ENCODE data around the gene CADM2.

DNA sequence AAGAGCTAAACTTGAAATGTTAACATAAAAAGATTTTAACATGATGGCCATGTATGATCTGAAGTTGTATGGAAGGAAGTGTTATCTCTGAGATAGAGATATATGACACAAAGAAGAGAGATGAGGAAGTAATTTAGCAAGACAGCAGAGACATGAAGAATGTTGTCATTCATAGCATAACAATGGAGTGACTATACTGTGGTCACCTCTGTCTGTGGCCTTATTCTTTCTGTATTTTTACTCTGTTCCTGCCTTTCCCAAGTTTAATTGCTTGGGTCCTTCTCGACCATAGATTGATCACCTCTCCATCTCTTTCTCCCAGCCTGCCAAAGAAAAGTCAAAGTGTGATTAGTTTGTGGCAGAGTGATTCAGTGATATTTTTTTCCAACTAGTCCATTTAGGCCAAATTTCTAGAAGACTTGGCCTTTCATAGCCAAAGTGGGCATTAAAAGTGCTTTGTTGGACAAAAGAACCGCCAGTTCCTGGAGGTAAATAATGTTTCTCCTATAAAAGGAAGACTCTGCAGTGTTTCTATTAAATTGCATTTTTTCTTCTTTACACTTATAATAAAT lies 711.9 kb downstream of the CADM2 start:
- TF ChIP-seq, protein P1, sequence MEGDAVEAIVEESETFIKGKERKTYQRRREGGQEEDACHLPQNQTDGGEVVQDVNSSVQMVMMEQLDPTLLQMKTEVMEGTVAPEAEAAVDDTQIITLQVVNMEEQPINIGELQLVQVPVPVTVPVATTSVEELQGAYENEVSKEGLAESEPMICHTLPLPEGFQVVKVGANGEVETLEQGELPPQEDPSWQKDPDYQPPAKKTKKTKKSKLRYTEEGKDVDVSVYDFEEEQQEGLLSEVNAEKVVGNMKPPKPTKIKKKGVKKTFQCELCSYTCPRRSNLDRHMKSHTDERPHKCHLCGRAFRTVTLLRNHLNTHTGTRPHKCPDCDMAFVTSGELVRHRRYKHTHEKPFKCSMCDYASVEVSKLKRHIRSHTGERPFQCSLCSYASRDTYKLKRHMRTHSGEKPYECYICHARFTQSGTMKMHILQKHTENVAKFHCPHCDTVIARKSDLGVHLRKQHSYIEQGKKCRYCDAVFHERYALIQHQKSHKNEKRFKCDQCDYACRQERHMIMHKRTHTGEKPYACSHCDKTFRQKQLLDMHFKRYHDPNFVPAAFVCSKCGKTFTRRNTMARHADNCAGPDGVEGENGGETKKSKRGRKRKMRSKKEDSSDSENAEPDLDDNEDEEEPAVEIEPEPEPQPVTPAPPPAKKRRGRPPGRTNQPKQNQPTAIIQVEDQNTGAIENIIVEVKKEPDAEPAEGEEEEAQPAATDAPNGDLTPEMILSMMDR (IDR thresholded peaks at IDR 0.05): no peak
- TF ChIP-seq EZH2 (IDR thresholded peaks at IDR 0.05): no peak

Measured in neural progenitor cell (in vitro differentiated cells).